ENCODE measurements around the gene RTTN.
"Not testable (repeated sequence)": the region's sequence is repeated elsewhere in the genome, so short reads cannot be mapped to it uniquely, and the experiment has no call there.

The RTTN gene

DNA sequence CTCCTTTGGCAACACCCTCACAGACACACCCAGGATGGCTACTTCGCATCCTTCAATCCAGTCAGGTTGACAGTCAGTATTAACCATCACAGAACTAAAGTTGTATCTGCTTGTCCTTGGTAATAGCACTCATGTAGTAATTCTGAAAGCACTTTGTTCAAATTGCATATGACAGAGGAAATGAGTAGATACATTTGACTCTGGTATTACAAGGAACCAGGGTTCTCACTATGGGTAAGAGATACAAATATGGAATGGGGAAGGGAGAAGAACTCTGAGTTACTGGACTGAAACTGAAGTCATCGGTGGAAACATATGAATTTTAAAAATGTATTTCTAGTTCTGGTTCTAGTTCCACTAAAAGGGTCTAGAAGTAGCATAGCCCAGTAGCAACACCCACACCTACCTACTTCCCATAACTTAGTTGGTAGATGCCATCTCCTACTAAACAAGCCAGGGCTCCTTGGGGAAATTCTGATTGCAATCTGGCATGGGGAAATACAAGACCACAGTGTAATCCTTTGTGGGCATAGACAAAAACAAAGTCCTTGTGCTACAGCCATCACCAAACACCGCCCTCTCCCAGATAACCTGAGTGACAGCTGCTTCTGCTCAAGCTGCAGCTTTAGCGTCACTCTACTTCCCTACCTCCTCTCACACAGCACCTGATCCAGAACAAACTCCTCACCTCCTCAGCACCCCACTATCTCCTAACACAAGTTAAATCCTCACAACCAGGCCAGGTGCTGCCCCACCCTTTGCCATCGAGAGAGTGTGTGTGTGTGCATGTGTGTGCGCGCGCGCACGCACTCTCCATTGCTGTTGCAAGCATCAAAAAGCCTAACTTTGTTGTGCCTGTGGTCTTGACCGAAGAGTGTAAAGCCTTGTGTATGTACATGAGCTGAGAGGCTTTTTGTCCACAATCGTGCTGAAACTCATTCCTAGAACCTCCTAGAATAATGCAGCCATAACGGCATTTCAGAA lies 226.5 kb downstream of the RTTN start:
- DNase-seq (ENCODE audit: low spot score), result no peak

- not testable (repeated sequence) for DNase-seq (ENCODE audit: low spot score)
These were observed 230.2 kb downstream of the RTTN start for GRCh38 chr18:69975294-69975693.

DNA sequence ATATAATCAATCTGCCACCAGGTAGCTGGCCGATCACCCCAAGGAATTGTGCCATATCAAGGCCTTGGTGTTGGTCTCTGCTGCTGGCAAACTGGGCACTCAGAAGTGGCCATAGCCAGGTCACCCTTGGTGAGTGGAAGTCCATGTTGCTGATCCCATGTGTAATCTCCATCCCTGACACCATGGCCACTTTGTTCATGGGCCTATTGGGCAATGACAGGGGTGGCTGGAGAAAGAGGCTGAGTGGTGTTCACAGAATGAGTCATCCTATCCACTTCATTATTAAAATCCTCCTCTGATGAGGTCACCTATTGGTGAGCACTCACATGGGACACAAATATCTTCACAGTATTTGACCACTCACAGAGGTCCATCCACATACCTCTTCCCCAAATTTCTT lies 231.1 kb downstream of the RTTN start:
- no peak for DNase-seq (ENCODE audit: low spot score)

- no peak for DNase-seq (ENCODE audit: low spot score)
These were observed 236.0 kb downstream of the RTTN start for GRCh38 chr18:69969491-69969890.

GRCh38 chr18:69968039-69968438 lies 237.4 kb downstream of the RTTN start:
- no peak for DNase-seq (ENCODE audit: low spot score)

DNA sequence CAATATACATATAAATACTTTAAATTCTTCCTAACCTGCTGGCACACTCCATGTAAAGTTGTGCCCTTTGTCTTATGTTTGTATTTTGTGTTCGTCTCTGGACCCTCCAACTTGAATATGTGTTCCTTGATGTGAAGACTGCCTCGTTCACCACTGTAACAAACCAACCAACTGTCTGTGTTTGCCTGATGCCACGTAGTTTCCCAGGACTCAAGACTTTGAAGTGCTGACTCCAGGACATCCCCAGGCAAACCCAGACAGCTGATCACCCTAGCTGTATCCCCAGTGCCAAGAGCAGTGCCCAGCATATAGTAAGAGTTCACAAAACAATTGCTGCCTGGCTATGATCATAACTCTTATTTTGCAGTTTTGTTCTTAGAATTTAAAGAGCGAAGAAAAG lies 242.3 kb downstream of the RTTN start:
- no peak for DNase-seq (ENCODE audit: low spot score)

DNA sequence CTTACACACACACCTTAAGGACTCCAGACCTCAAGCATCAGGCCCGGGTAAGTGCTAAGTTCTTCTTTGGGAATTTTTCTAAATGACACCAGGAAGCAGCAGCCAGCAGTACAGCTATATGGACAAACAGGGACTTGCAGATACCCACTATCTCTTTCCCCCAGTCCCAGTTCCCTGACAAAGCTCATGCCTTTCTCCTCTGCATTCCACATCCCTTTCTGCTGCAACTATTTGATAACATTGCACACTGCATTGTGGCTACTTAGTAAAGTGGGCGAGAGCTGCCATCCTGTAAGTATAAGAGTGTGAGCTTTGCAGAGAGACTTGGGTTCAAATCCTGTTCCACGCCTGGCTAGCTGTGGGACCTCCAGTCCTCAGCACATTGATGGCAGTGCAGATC lies 243.8 kb downstream of the RTTN start:
- DNase-seq (ENCODE audit: low spot score), result no peak

GRCh38 chr18:69958422-69958821 lies 247.1 kb downstream of the RTTN start:
- peak; percentile 11 for DNase-seq (ENCODE audit: low spot score)

DNA sequence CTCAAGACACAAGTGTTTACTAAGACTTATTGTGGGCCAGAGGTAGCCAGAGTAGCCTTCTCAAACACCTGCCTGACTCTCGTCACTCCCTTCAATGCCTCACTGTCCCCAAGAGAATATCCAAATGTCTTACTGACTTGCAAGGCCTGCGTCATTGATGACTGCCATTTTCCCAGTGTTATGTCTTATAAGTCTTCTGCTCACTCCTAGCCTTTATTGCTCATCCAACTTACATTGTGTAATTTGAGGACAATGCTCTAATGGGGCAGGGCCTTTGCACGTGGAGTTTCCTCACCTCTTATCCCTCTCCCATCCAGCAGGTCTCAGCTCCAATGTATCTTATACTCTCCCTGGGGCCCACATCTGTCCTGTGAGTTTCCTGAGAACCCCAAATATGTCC lies 247.7 kb downstream of the RTTN start:
- no peak for DNase-seq (ENCODE audit: low spot score)

- DNase-seq (ENCODE audit: low spot score), result no peak
These were observed 248.5 kb downstream of the RTTN start for GRCh38 chr18:69956665-69957620.

GRCh38 chr18:69956057-69956456 lies 249.4 kb downstream of the RTTN start:
- no peak for DNase-seq (ENCODE audit: low spot score)

DNA sequence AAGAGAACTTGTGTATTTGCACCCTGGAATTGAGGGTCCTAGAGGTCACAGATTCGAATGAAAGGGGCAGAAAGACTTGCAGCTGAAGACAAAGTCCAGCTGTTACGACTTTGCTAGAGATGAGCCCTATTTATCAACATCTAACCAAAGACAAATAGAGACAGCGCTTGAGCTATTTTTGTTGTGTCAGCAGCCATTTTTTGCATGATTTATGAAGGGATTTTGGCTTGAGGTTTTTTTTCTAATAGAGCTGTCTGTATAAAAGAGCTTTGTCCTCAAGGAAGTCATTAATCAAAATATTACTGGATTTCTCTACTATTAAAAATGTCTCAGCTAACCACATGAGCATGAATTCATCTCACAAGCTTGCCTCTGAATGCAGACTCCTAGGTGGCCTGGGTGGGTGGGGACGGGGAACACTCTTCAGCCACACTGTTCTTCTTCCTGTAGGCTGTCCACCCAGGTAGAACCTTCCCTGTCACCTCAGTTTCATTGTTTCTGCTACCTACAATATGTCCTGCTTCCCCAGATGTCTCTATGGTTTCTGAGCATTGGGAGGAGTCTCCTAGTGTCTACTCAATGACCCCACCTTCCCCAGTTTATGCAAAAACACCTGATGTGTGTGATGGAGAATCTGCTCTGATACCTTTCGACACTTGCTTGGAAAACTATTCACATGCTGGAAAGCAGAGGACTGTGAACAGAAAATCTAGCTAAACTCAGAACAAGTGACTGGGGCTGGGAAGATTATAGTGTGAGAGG lies 250.6 kb downstream of the RTTN start:
- no peak for DNase-seq (ENCODE audit: low spot score)

DNA sequence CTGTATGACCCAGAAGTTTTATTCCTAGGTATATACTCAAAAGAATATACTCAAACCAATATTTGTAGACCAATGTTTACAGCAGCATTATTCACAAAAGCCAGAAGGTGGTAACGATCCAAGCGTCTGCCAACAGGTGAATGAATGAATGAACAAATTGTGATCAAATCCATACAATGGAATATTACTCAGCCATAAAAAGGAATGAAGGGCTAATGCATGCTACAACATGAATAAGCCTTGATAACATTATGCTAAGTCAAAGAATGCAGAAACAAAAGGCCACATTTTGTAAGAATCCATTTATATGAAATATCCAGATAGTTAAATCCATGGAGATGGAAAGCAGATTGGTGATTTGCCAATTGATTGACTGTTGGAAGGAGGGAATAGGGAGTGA lies 252.3 kb downstream of the RTTN start:
- no peak for DNase-seq (ENCODE audit: low spot score)

All from germinal center (tissue), 1 donor.